Naive thymus-derived CD4-positive, alpha-beta T cell (primary cell): ENCODE data around the gene GPR151. TPM values are rescaled to one million over a fixed set of nuclear protein-coding genes. Genes with fewer than 3 reads are reported as not detected.

Experiments used
- ATAC-seq: fragments of 150-1000 bp; cut with Tn5 transposase; 2 replicates; pipeline ENCODE4 v1.10.0; 2021; ENCODE audit warnings: mild to moderate bottlenecking, moderate library complexity
- CTCF ChIA-PET: fragments of 350-600 bp; sonication (Branson Sonifier 250); formaldehyde crosslinking; loops from one replicate; lab custom pipeline; 2021; ENCODE audit warnings: antibody characterized with exemption; lab: Charles Lee
- POLR2A ChIA-PET: fragments of 350-600 bp; sonication (Branson Sonifier 250); formaldehyde crosslinking; loops from one replicate; lab custom pipeline; 2021; ENCODE audit warnings: antibody characterized with exemption, inconsistent platforms; lab: Charles Lee
- DNase-seq, 9 donors: peaks; one replicate each; pipeline versions ENCODE4 v3.0.0 to v3.0.0-alpha.2; 2020 to 2022; ENCODE audit warnings: mixed read lengths in 1 of 9
- H3K27ac ChIP-seq: one replicate; pipeline ENCODE4 v1.7.0; 2013; ENCODE audit warnings: mild to moderate bottlenecking, low read depth, low read length, moderate library complexity
- H3K27me3 ChIP-seq, 2 donors: one replicate each; pipeline ENCODE4 v1.7.0; 2013; ENCODE audit warnings: low read length in 2 of 2, mild to moderate bottlenecking in 2 of 2, moderate library complexity in 2 of 2; ENCODE audit not compliant: control insufficient read depth in 2 of 2, insufficient read depth in 2 of 2
- H3K36me3 ChIP-seq, 3 experiments: 1 replicate in 2 of 3; 2 replicates in 1 of 3; pipeline ENCODE4 v1.7.0; 2013; ENCODE audit warnings: low read length in 3 of 3, mild to moderate bottlenecking in 3 of 3, moderate library complexity in 1 of 3; ENCODE audit not compliant: insufficient read depth in 3 of 3, control insufficient read depth in 2 of 3
- H3K4me1 ChIP-seq, 2 donors: one replicate each; pipeline ENCODE4 v1.7.0; 2013; ENCODE audit warnings: low read length in 2 of 2, mild to moderate bottlenecking in 2 of 2, moderate library complexity in 1 of 2; ENCODE audit not compliant: control insufficient read depth in 2 of 2, insufficient read depth in 2 of 2
- H3K4me3 ChIP-seq: 2 replicates; pipeline ENCODE4 v1.7.0; 2013; ENCODE audit warnings: mild to moderate bottlenecking, low read length
- H3K9me3 ChIP-seq, 3 experiments: 1 replicate in 2 of 3; 2 replicates in 1 of 3; pipeline ENCODE4 v1.7.0; 2013; ENCODE audit warnings: low read length in 3 of 3; ENCODE audit not compliant: control insufficient read depth in 2 of 3
- H3K27ac Mint-ChIP-seq, 9 donors: one replicate each; pipeline ENCODE4 v1.8.0; 2020 to 2022; ENCODE audit warnings: mixed read lengths in 9 of 9, mild to moderate bottlenecking in 8 of 9, moderate library complexity in 5 of 9, inconsistent platforms in 2 of 9
- H3K27me3 Mint-ChIP-seq, 5 donors: one replicate each; pipeline ENCODE4 v1.8.0; 2021 to 2022; ENCODE audit warnings: mixed read lengths in 5 of 5, mild to moderate bottlenecking in 1 of 5
- H3K36me3 Mint-ChIP-seq, 5 donors: one replicate each; pipeline ENCODE4 v1.8.0; 2020 to 2022; ENCODE audit warnings: mixed read lengths in 5 of 5, mild to moderate bottlenecking in 3 of 5, inconsistent platforms in 1 of 5
- H3K4me1 Mint-ChIP-seq, 7 donors: one replicate each; pipeline ENCODE4 v1.8.0; 2020 to 2022; ENCODE audit warnings: mixed read lengths in 7 of 7, mild to moderate bottlenecking in 3 of 7, inconsistent platforms in 1 of 7
- H3K4me3 Mint-ChIP-seq, 10 donors: one replicate each; pipeline ENCODE4 v1.8.0; 2020 to 2022; ENCODE audit warnings: mild to moderate bottlenecking in 10 of 10, mixed read lengths in 10 of 10, moderate library complexity in 6 of 10, inconsistent platforms in 2 of 10
- H3K9me3 Mint-ChIP-seq, 11 donors: one replicate each; pipeline ENCODE4 v1.8.0; 2020 to 2022; ENCODE audit warnings: mixed read lengths in 11 of 11, mild to moderate bottlenecking in 4 of 11, inconsistent platforms in 1 of 11, moderate library complexity in 1 of 11
- intact Hi-C, 2 donors: fragments of 100-400 bp; cut with micrococcal nuclease; formaldehyde crosslinking; loops; one replicate each; pipeline ENCODE4 v1.15.1; 2023
- polyA plus RNA-seq, 2 donors: library from polyadenylated mRNA; unstranded; fragments of 300-500 nt; fragmentation: Illumina TruSeq; gene quantifications; one replicate each; pipeline ENCODE4 v1.2.3, GENCODE V29; 2021
- total RNA-seq, 6 experiments: library from RNA in 5 of 6; stranded (reverse) in 5 of 6; gene quantifications; 1 replicate in 5 of 6; 2 replicates in 1 of 6; pipeline ENCODE4 v1.2.3 and lab custom pipeline; 2021 to 2026

GPR151 gene
- total and polyA plus RNA-seq, 7 experiments from 2014 or later = 0.09 TPM; not detected in 6

GRCh38 chr5:146553446-146553845, 37.5 kb upstream of the GPR151 start:
- intact Hi-C loops = no loop called here
- Histone ChIP-seq H3K27ac (no peak overlapping the region), H3K9me3 (no peaks in the 10 kb centered on the region), H3K27me3 (no peaks in the 10 kb centered on the region), H3K4me1 (no peaks in the 10 kb centered on the region), H3K36me3 (no peaks in the 10 kb centered on the region), H3K4me3 (no peak overlapping the region)
- no peak overlapping the region for H3K4me3 Mint-ChIP-seq
- peaks cover 11 to 33% (median 27%) of the 10 kb centered on the region in 5 donors for H3K27me3 Mint-ChIP-seq
- H3K9me3 Mint-ChIP-seq = peaks cover 0 to 2% (median 0%) of the 10 kb centered on the region in 11 donors
- H3K4me1 Mint-ChIP-seq = peaks cover 0 to 1% (median 0%) of the 10 kb centered on the region in 7 donors
- ATAC-seq (no peak), DNase-seq (no peak)
- no peak overlapping the region for H3K27ac Mint-ChIP-seq
- ChIA-PET CTCF (no interaction called here), POLR2A (no interaction called here)
- H3K36me3 Mint-ChIP-seq = no peaks in the 10 kb centered on the region

- ATAC-seq = no peak
- intact Hi-C loops = no loop called here
- H3K4me1 ChIP-seq = no peaks in the 10 kb centered on the region
- no peaks in the 10 kb centered on the region for H3K27me3 ChIP-seq
- no peaks in the 10 kb centered on the region for H3K36me3 ChIP-seq
- no peak for DNase-seq
- Mint-ChIP-seq H3K9me3 (no peaks in the 10 kb centered on the region), H3K27ac (no peak overlapping the region), H3K4me1 (peaks cover 0 to 1% (median 0%) of the 10 kb centered on the region in 7 donors), H3K27me3 (peaks cover 7 to 38% (median 24%) of the 10 kb centered on the region in 5 donors), H3K4me3 (no peak overlapping the region), H3K36me3 (no peaks in the 10 kb centered on the region)
- no peaks in the 10 kb centered on the region for H3K9me3 ChIP-seq
- no peak overlapping the region for H3K4me3 ChIP-seq
- ChIA-PET CTCF (no interaction called here), POLR2A (interaction anchor here (0.7 kb wide), 1 partner anchor 290 kb away, joined by 6 read pairs; no protein-coding TSS in a partner anchor)
- H3K27ac ChIP-seq = no peak overlapping the region
Observed at GRCh38 chr5:146549615-146550014, 33.6 kb upstream of the GPR151 start.

GRCh38 chr5:146548781-146549449, 32.9 kb upstream of the GPR151 start:
- H3K36me3 Mint-ChIP-seq = no peaks in the 10 kb centered on the region
- ChIA-PET CTCF (no interaction called here), POLR2A (no interaction called here)
- no peak overlapping the region for H3K27ac Mint-ChIP-seq
- no peaks in the 10 kb centered on the region for H3K9me3 ChIP-seq
- no peak overlapping the region for H3K27ac ChIP-seq
- DNase-seq = no peak
- H3K4me3 ChIP-seq = no peak overlapping the region
- peaks cover 0 to 1% (median 0%) of the 10 kb centered on the region in 7 donors for H3K4me1 Mint-ChIP-seq
- peaks cover 7 to 31% (median 19%) of the 10 kb centered on the region in 5 donors for H3K27me3 Mint-ChIP-seq
- H3K36me3 ChIP-seq = no peaks in the 10 kb centered on the region
- ATAC-seq = peak; percentile 61
- no peak overlapping the region for H3K4me3 Mint-ChIP-seq
- no peaks in the 10 kb centered on the region for H3K4me1 ChIP-seq
- no peaks in the 10 kb centered on the region for H3K9me3 Mint-ChIP-seq
- H3K27me3 ChIP-seq = no peaks in the 10 kb centered on the region
- intact Hi-C loops = no loop called here

- Mint-ChIP-seq H3K27ac (no peak overlapping the region), H3K36me3 (no peaks in the 10 kb centered on the region), H3K4me3 (no peak overlapping the region), H3K27me3 (peaks cover 0 to 16% (median 3%) of the 10 kb centered on the region in 5 donors), H3K9me3 (no peaks in the 10 kb centered on the region), H3K4me1 (peaks cover 0 to 5% (median 0%) of the 10 kb centered on the region in 7 donors)
- DNase-seq (no peak), ATAC-seq (no peak)
- intact Hi-C loops = loop anchor here in 1 of 2 donors (5.0 kb wide), 2 partner anchors 118 to 403 kb away; no protein-coding TSS in a partner anchor
- Histone ChIP-seq H3K36me3 (no peaks in the 10 kb centered on the region), H3K4me1 (no peaks in the 10 kb centered on the region), H3K4me3 (no peak overlapping the region), H3K27me3 (no peaks in the 10 kb centered on the region), H3K27ac (no peak overlapping the region), H3K9me3 (no peaks in the 10 kb centered on the region)
- CTCF ChIA-PET = no interaction called here
- POLR2A ChIA-PET = no interaction called here
Observed at GRCh38 chr5:146544232-146544631, 28.2 kb upstream of the GPR151 start.

- DNase-seq (peak; percentile 23 to 72 (median 51)), ATAC-seq (peak; percentile 86)
- POLR2A ChIA-PET = no interaction called here
- CTCF ChIA-PET = interaction anchor here (0.8 to 2.8 kb wide), 4 partner anchors 9 to 646 kb away, joined by 3 to 27 read pairs (median 13); no protein-coding TSS in a partner anchor
- Histone ChIP-seq H3K27me3 (no peaks in the 10 kb centered on the region), H3K36me3 (no peaks in the 10 kb centered on the region), H3K4me3 (no peak overlapping the region), H3K9me3 (no peaks in the 10 kb centered on the region), H3K4me1 (no peaks in the 10 kb centered on the region), H3K27ac (no peak overlapping the region)
- Mint-ChIP-seq H3K9me3 (no peaks in the 10 kb centered on the region), H3K4me3 (no peak overlapping the region), H3K27ac (no peak overlapping the region), H3K36me3 (no peaks in the 10 kb centered on the region), H3K4me1 (peaks cover 0 to 5% (median 0%) of the 10 kb centered on the region in 7 donors), H3K27me3 (peaks cover 0 to 4% (median 0%) of the 10 kb centered on the region in 5 donors)
- intact Hi-C loops = loop anchor here (1.0 to 5.0 kb wide), 5 partner anchors 120 to 647 kb away; no protein-coding TSS in a partner anchor
Observed at GRCh38 chr5:146541958-146542849, 26.2 kb upstream of the GPR151 start.

GRCh38 chr5:146540414-146540813, 24.4 kb upstream of the GPR151 start:
- Mint-ChIP-seq H3K27ac (no peak overlapping the region), H3K27me3 (peaks cover 0 to 3% (median 0%) of the 10 kb centered on the region in 5 donors), H3K4me1 (peaks cover 0 to 5% (median 0%) of the 10 kb centered on the region in 7 donors), H3K9me3 (no peaks in the 10 kb centered on the region), H3K4me3 (no peak overlapping the region), H3K36me3 (no peaks in the 10 kb centered on the region)
- DNase-seq = no peak
- no peak overlapping the region for H3K27ac ChIP-seq
- no peaks in the 10 kb centered on the region for H3K36me3 ChIP-seq
- no peaks in the 10 kb centered on the region for H3K9me3 ChIP-seq
- no peaks in the 10 kb centered on the region for H3K4me1 ChIP-seq
- ATAC-seq = no peak
- POLR2A ChIA-PET = no interaction called here
- CTCF ChIA-PET = interaction anchor here (0.7 to 3.3 kb wide), 2 partner anchors 333 to 426 kb away, joined by 3 to 18 read pairs; no protein-coding TSS in a partner anchor
- no peak overlapping the region for H3K4me3 ChIP-seq
- no peaks in the 10 kb centered on the region for H3K27me3 ChIP-seq
- intact Hi-C loops = loop anchor here in 1 of 2 donors (5.0 kb wide), 2 partner anchors 122 to 407 kb away; no protein-coding TSS in a partner anchor
